Breast epithelium (tissue), 4 donors: Measurements from ENCODE around the gene HDX. TPM values are rescaled to one million over a fixed set of nuclear protein-coding genes. Genes with fewer than 3 reads are reported as not detected.

Source experiments
- DNase-seq, 2 donors: peaks; one replicate each; pipeline ENCODE4 v3.0.0-alpha.2; 2019; ENCODE audit warnings: low spot score in 2 of 2
- H3K27ac ChIP-seq, 2 donors: fragments of 200-600 bp; sonication (generic) in 1 of 2; one replicate each; pipeline ENCODE4 v1.5.1; 2016 to 2019; ENCODE audit warnings: mild to moderate bottlenecking in 1 of 2
- H3K27me3 ChIP-seq, 2 donors: fragments of 200-600 bp; sonication (generic) in 1 of 2; one replicate each; pipeline versions ENCODE4 v1.5.1 to v1.6.0; 2017 to 2019; ENCODE audit warnings: control low read depth in 1 of 2, mild to moderate bottlenecking in 1 of 2
- H3K36me3 ChIP-seq: fragments of 200-600 bp; one replicate; pipeline ENCODE4 v1.5.1; 2019
- H3K4me1 ChIP-seq, 2 donors: fragments of 200-600 bp; sonication (generic); one replicate each; pipeline ENCODE4 v1.5.1; 2016 to 2019; ENCODE audit warnings: control low read depth in 1 of 2
- H3K4me3 ChIP-seq, 3 donors: fragments of 200-600 bp; sonication (generic); 1 replicate in 2 of 3; 2 replicates in 1 of 3; pipeline ENCODE4 v1.5.1; 2016 to 2019; ENCODE audit warnings: mild to moderate bottlenecking in 3 of 3, moderate library complexity in 2 of 3
- H3K9me3 ChIP-seq, 2 donors: fragments of 200-600 bp; sonication (generic) in 1 of 2; one replicate each; pipeline ENCODE4 v1.5.1; 2016 to 2019; ENCODE audit warnings: control low read depth in 1 of 2
- CTCF ChIP-seq, 3 donors: fragments of 450-650 bp; IDR thresholded peaks; one replicate each; pipeline ENCODE4 v1.5.1; 2016 to 2017; ENCODE audit warnings: antibody characterized with exemption in 3 of 3, mild to moderate bottlenecking in 3 of 3, moderate library complexity in 3 of 3
- POLR2A ChIP-seq: fragments of 450-650 bp; IDR thresholded peaks from one replicate; pipeline ENCODE4 v1.6.1; 2016; ENCODE audit warnings: antibody characterized with exemption, mild to moderate bottlenecking, moderate library complexity
- POLR2AphosphoS5 ChIP-seq, 3 donors: sonication (generic); formaldehyde crosslinking; IDR thresholded peaks; one replicate each; pipeline ENCODE4 v1.6.1; 2017; ENCODE audit warnings: antibody characterized with exemption in 3 of 3
- intact Hi-C: fragments of 100-400 bp; cut with DNase I; formaldehyde crosslinking; loops from one replicate; pipeline ENCODE4 v1.15.1; 2023; ENCODE audit warnings: low total_unique reads
- total RNA-seq, 3 donors: library from RNA; depleted of rRNA; stranded (reverse); fragments of >200 nt; gene quantifications; one replicate each; pipeline ENCODE4 v1.1.0, GENCODE V29; 2016

The HDX gene
- total RNA-seq, 3 donors from 2014 or later = 6.4 to 12.1 (median 7.9) TPM

- no peak overlapping the region for H3K4me3 ChIP-seq
- intact Hi-C loops = no loop called here
Observed at GRCh38 chrX:84362184-84362838, 139.9 kb downstream of the HDX start.

GRCh38 chrX:84358271-84358670, 144.0 kb downstream of the HDX start:
- no peak overlapping the region for H3K27ac ChIP-seq
- H3K36me3 ChIP-seq = no peaks in the 10 kb centered on the region
- TF ChIP-seq POLR2A (no peak), POLR2AphosphoS5 (IDR thresholded peaks at IDR 0.05) (no peak), CTCF (IDR thresholded peaks at IDR 0.05) (no peak)
- no peaks in the 10 kb centered on the region for H3K4me1 ChIP-seq
- no peak for DNase-seq
- no peak overlapping the region for H3K4me3 ChIP-seq
- H3K9me3 ChIP-seq = no peaks in the 10 kb centered on the region
- intact Hi-C loops = no loop called here
- no peaks in the 10 kb centered on the region for H3K27me3 ChIP-seq

More at GRCh38 chrX:84362184-84362838, 139.9 kb downstream of the HDX start:
- H3K36me3 ChIP-seq = no peaks in the 10 kb centered on the region
- no peaks in the 10 kb centered on the region for H3K4me1 ChIP-seq
- H3K27ac ChIP-seq = no peak overlapping the region
- no peaks in the 10 kb centered on the region for H3K27me3 ChIP-seq
- H3K9me3 ChIP-seq = peaks cover 5 to 8% of the 10 kb centered on the region in 2 donors
- TF ChIP-seq CTCF (IDR thresholded peaks at IDR 0.05) = no peak
- TF ChIP-seq POLR2A = no peak
- TF ChIP-seq POLR2AphosphoS5 (IDR thresholded peaks at IDR 0.05) = no peak
- no peak for DNase-seq

- Histone ChIP-seq H3K4me3 (no peak overlapping the region), H3K36me3 (no peaks in the 10 kb centered on the region), H3K4me1 (no peaks in the 10 kb centered on the region), H3K27me3 (no peaks in the 10 kb centered on the region), H3K27ac (no peak overlapping the region), H3K9me3 (no peaks in the 10 kb centered on the region)
- intact Hi-C loops = no loop called here
- no peak for TF ChIP-seq CTCF (IDR thresholded peaks at IDR 0.05)
- TF ChIP-seq POLR2AphosphoS5 (IDR thresholded peaks at IDR 0.05) = no peak
- TF ChIP-seq POLR2A = no peak
- DNase-seq = no peak
Observed at GRCh38 chrX:84357296-84357695, 145.0 kb downstream of the HDX start.

GRCh38 chrX:84340968-84341367, 161.3 kb downstream of the HDX start:
- H3K4me1 ChIP-seq = no peaks in the 10 kb centered on the region
- no peak for TF ChIP-seq POLR2A
- no peak for TF ChIP-seq POLR2AphosphoS5 (IDR thresholded peaks at IDR 0.05)
- TF ChIP-seq CTCF (IDR thresholded peaks at IDR 0.05) = no peak
- no peaks in the 10 kb centered on the region for H3K36me3 ChIP-seq
- no peak for DNase-seq
- no peak overlapping the region for H3K27ac ChIP-seq
- H3K27me3 ChIP-seq = peaks cover 0 to 6% of the 10 kb centered on the region in 2 donors
- no peaks in the 10 kb centered on the region for H3K9me3 ChIP-seq
- intact Hi-C loops = no loop called here
- H3K4me3 ChIP-seq = no peak overlapping the region

GRCh38 chrX:84339507-84340364, 162.5 kb downstream of the HDX start:
- intact Hi-C loops = no loop called here
- no peak for DNase-seq
- Histone ChIP-seq H3K4me1 (no peaks in the 10 kb centered on the region), H3K9me3 (no peaks in the 10 kb centered on the region), H3K36me3 (no peaks in the 10 kb centered on the region), H3K27me3 (peaks cover 0 to 6% of the 10 kb centered on the region in 2 donors), H3K4me3 (no peak overlapping the region), H3K27ac (no peak overlapping the region)
- peak in 2 of 3 donors; percentile 13 to 18 for TF ChIP-seq CTCF (IDR thresholded peaks at IDR 0.05)
- TF ChIP-seq POLR2AphosphoS5 (IDR thresholded peaks at IDR 0.05) = no peak
